SH-SY5Y (cell line): Measurements from ENCODE around the gene ATP6V1A.

Experiments used
- GATA2 ChIP-seq: IDR thresholded peaks from 2 replicates; pipeline ENCODE4 v1.6.1; 2011; ENCODE audit warnings: mild to moderate bottlenecking, low read depth, low read length
- GATA3 ChIP-seq: IDR thresholded peaks from 2 replicates; pipeline ENCODE4 v1.6.1; 2011; ENCODE audit warnings: low read depth, mild to moderate bottlenecking, low read length, moderate library complexity

- TF ChIP-seq GATA2 (no peak), GATA3 (no peak)
Observed at GRCh38 chr3:113747283-113748046, 630 bp downstream of the ATP6V1A start.
